GM12875 (cell line): ENCODE results near the gene EPX.

Experiments
- H3K4me3 ChIP-seq: one replicate; pipeline ENCODE4 v1.5.1; 2011; ENCODE audit warnings: low read depth, low read length, control low read depth
- TF ChIP-seq, protein P1 (sequence below): IDR thresholded peaks from 2 replicates; pipeline ENCODE4 v1.5.1; 2011; ENCODE audit warnings: low read depth, mild to moderate bottlenecking, control low read depth, inconsistent platforms, low read length, moderate library complexity, borderline replicate concordance; ENCODE audit not compliant: insufficient read depth

EPX gene

DNA sequence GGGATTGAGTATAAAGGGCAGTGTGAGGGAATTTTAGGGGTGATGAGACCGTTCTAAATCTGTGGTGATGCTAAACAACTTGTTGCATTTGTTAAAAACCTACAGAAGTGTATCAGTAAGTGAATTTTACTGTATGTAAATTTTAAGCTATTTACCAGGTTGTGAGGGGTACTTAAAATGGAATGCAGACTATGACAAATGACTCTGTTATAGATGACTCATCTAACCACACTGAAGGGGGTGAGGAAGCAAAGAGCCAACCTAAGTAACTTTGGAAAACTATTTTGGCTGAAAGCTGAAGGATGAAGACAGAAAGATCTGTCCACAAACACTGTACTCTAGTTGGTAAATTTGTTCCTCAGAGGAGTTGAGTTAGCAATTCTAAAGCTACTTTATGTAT, 31.8 kb downstream of the EPX start:
- H3K4me3 ChIP-seq, result no peak overlapping the region
- TF ChIP-seq, protein P1, sequence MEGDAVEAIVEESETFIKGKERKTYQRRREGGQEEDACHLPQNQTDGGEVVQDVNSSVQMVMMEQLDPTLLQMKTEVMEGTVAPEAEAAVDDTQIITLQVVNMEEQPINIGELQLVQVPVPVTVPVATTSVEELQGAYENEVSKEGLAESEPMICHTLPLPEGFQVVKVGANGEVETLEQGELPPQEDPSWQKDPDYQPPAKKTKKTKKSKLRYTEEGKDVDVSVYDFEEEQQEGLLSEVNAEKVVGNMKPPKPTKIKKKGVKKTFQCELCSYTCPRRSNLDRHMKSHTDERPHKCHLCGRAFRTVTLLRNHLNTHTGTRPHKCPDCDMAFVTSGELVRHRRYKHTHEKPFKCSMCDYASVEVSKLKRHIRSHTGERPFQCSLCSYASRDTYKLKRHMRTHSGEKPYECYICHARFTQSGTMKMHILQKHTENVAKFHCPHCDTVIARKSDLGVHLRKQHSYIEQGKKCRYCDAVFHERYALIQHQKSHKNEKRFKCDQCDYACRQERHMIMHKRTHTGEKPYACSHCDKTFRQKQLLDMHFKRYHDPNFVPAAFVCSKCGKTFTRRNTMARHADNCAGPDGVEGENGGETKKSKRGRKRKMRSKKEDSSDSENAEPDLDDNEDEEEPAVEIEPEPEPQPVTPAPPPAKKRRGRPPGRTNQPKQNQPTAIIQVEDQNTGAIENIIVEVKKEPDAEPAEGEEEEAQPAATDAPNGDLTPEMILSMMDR, result no peak

GRCh38 chr17:58227733-58228132, 35.2 kb downstream of the EPX start:
- H3K4me3 ChIP-seq, result no peak overlapping the region
- TF ChIP-seq, protein P1, result no peak

DNA sequence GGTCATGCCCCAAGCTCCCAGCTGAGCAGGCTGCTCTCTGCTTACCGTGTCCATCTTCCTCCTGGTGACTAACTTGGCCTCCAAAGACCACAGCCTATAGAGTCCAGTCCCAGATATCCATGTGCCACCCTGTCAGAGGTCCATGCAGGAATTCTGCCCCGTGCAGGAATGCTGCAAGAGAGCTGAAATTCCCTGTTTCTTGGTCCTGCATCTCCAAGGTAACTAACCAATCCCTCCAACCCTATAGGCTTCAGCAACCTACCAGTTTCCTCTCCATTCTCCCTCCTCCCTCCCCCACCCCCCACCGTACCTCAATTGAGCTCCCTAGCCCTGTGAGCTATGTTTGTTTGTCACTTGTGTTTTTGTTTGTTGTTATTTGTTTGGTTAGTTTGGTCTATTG, 36.2 kb downstream of the EPX start:
- H3K4me3 ChIP-seq, result no peak overlapping the region
- TF ChIP-seq, protein P1, result no peak

- TF ChIP-seq, protein P1, result no peak
- no peak overlapping the region for H3K4me3 ChIP-seq
Observed at GRCh38 chr17:58229384-58229783, 36.9 kb downstream of the EPX start.

GRCh38 chr17:58229881-58230280, 37.4 kb downstream of the EPX start:
- TF ChIP-seq, protein P1, result no peak
- no peak overlapping the region for H3K4me3 ChIP-seq

GRCh38 chr17:58231641-58232040, 39.1 kb downstream of the EPX start:
- H3K4me3 ChIP-seq, result no peak overlapping the region
- TF ChIP-seq, protein P1, result no peak

DNA sequence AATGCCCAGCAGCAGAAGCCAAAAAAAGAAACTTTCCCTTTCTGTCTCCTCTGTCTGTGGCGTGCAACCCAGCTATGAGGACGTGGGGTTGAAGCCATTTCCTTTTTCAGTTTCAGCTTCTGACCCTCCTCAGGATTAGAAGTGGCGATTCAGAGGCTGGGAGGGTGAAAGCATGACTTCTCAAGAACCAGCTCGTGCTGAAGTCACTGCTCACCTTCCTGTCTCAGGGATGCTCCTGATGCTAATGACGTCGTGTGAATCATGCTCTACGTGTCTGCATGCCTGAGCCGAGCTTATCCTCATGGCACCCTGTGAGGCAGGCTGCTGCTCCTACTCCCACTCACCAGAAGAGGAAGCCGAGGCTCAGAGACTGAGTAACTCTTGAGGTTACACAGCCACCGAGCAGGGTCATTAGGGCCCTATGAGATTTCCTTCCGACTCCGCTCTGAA, 40.2 kb downstream of the EPX start:
- no peak overlapping the region for H3K4me3 ChIP-seq
- TF ChIP-seq, protein P1, result peak; percentile 32; the same call in 1 of the 2 replicates
